Kidney (tissue), 14 donors: Measurements from ENCODE around the gene ARFGAP3. TPM values are rescaled to one million over a fixed set of nuclear protein-coding genes. Genes with fewer than 3 reads are reported as not detected.
"Not testable (repeated sequence)": the region's sequence is repeated elsewhere in the genome, so short reads cannot be mapped to it uniquely, and the experiment has no call there.

Experiments used
- DNase-seq, 5 donors: peaks; one replicate each; pipeline ENCODE4 v3.0.0-alpha.2; 2013 to 2020
- FAIRE-seq: peaks from 2 replicates; lab custom pipeline; 2012; peaks lifted over from hg19 to GRCh38; lab: Jason Lieb, UNC
- H3K27ac ChIP-seq, 2 donors: one replicate each; pipeline ENCODE4 v1.7.0; 2013; ENCODE audit warnings: low read depth in 2 of 2, low read length in 2 of 2, inconsistent platforms in 1 of 2
- H3K27me3 ChIP-seq: one replicate; pipeline ENCODE4 v1.7.1; 2013; ENCODE audit warnings: low read length, inconsistent platforms; ENCODE audit not compliant: control insufficient read depth, insufficient read depth
- H3K36me3 ChIP-seq, 3 donors: one replicate each; pipeline versions ENCODE4 v1.7.0 to v1.7.1; 2013; ENCODE audit warnings: low read length in 3 of 3, control low read depth in 1 of 3, inconsistent platforms in 1 of 3; ENCODE audit not compliant: insufficient read depth in 3 of 3, control insufficient read depth in 2 of 3
- H3K4me1 ChIP-seq, 3 donors: one replicate each; pipeline versions ENCODE4 v1.7.0 to v1.7.1; 2013; ENCODE audit warnings: low read length in 3 of 3, inconsistent platforms in 1 of 3, low read depth in 1 of 3; ENCODE audit not compliant: control insufficient read depth in 2 of 3, insufficient read depth in 2 of 3
- H3K4me3 ChIP-seq, 3 donors: one replicate each; pipeline versions ENCODE4 v1.7.0 to v1.8.1; 2013; ENCODE audit warnings: low read length in 3 of 3, control low read depth in 1 of 3, inconsistent platforms in 1 of 3
- H3K9ac ChIP-seq, 3 donors: one replicate each; pipeline versions ENCODE4 v1.7.0 to v1.7.1; 2013; ENCODE audit warnings: low read length in 3 of 3, control low read depth in 1 of 3, inconsistent platforms in 1 of 3
- H3K9me3 ChIP-seq, 3 donors: one replicate each; pipeline versions ENCODE4 v1.7.0 to v1.7.1; 2013; ENCODE audit warnings: low read length in 3 of 3, control low read depth in 1 of 3, inconsistent platforms in 1 of 3; ENCODE audit not compliant: control insufficient read depth in 2 of 3, insufficient read depth in 1 of 3
- intact Hi-C: fragments of 100-400 bp; cut with DNase I; formaldehyde crosslinking; loops from one replicate; pipeline ENCODE4 v1.11.1; 2022
- polyA plus RNA-seq: library from polyadenylated mRNA; stranded (reverse); fragments of 350-450 nt; fragmentation: Illumina TruSeq; extraction: RNeasy Lipid Tissue Mini Kit (QIAGEN cat#74804); gene quantifications from one replicate; pipeline ENCODE4 v1.2.3, GENCODE V29; 2014; ENCODE audit warnings: low read depth, low replicate concordance; ENCODE audit not compliant: insufficient read depth
- total RNA-seq: library from RNA; stranded (reverse); fragmentation: NEBNext Ultra II Directional; extraction: Animal tissue kit (Norgen Biotek cat#: 25700); gene quantifications from one replicate; pipeline ENCODE4 v1.2.1, GENCODE V29; 2021
- TF ChIP-seq, protein P1 (sequence below): IDR thresholded peaks from 3 replicates; pipeline ENCODE4 v1.5.1; 2012; ENCODE audit warnings: mild to moderate bottlenecking, moderate library complexity, borderline replicate concordance; ENCODE audit not compliant: insufficient read depth; ENCODE audit errors: extremely low read depth
- donor health status: control.
- donor health status: control.
- donor health status: control.
- donor health status: control.
- donor health status: control.
- donor health status: DM: yes; HTN: yes; CAD: no.
- donor health status: Normal renal cell carcinoma (clear cell type).

The ARFGAP3 gene
- total and polyA plus RNA-seq, 2 donors from 2014 or later = 29.9 to 97.3 TPM

DNA sequence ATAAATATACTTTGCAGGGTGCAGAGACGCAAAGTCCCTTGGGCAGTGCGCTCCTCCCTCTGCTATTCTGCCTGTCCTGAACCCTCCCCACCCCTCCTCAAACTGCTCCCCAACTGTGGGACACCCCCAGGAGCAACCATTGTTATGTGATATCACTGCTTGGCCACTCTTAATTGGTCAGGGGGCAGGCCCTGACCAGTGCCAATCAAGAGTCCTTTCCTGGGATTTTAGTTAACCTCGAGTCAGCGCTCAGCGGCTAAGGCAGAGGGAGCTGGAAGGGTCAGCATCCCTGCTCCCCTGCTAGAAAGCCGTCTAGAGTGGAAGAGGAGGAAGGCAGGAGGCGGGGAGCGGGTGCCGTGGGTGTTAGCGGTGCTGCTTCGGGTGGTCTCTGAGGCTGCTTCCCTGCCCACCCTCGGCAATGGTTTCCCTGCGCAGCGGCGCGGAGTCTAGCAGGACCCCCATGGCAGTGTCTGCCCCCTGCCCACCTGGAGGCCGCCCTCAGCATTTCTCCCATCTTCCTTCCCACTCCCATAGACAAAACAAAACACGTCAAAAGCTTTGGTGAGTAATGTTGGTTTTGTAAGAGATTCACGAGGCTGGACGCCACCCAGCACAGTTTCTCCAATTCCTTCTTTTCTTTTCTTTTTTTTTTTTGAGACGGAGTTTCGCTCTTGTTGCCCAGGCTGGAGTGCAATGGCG is 98.0 kb downstream of the ARFGAP3 start:
- no peak for FAIRE-seq
- TF ChIP-seq, protein P1, sequence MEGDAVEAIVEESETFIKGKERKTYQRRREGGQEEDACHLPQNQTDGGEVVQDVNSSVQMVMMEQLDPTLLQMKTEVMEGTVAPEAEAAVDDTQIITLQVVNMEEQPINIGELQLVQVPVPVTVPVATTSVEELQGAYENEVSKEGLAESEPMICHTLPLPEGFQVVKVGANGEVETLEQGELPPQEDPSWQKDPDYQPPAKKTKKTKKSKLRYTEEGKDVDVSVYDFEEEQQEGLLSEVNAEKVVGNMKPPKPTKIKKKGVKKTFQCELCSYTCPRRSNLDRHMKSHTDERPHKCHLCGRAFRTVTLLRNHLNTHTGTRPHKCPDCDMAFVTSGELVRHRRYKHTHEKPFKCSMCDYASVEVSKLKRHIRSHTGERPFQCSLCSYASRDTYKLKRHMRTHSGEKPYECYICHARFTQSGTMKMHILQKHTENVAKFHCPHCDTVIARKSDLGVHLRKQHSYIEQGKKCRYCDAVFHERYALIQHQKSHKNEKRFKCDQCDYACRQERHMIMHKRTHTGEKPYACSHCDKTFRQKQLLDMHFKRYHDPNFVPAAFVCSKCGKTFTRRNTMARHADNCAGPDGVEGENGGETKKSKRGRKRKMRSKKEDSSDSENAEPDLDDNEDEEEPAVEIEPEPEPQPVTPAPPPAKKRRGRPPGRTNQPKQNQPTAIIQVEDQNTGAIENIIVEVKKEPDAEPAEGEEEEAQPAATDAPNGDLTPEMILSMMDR = no peak
- H3K4me3 ChIP-seq = no peak overlapping the region
- H3K36me3 ChIP-seq = no peaks in the 10 kb centered on the region
- intact Hi-C loops = no loop called here
- H3K4me1 ChIP-seq = no peaks in the 10 kb centered on the region
- H3K9ac ChIP-seq = no peak overlapping the region
- H3K9me3 ChIP-seq = no peaks in the 10 kb centered on the region
- no peaks in the 10 kb centered on the region for H3K27me3 ChIP-seq
- no peak overlapping the region for H3K27ac ChIP-seq
- no peak for DNase-seq

DNA sequence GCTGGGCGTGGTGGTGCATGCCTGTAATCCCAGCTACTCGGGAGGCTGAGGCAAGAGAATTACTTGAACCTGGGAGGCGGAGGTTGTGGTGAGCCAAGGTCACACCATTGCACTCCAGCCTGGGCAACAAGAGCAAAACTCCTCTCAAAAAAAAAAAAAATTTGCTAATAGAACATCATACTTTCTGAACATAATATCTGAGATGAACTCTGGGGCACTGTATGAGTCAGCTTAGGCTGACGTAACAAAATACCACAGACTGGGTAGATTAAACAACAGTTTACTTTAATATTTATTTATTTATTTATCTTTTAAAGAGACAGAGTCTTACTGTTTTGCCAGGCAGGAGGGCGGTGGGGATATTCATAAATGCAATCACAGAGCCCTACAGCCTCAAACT is 101.5 kb downstream of the ARFGAP3 start:
- H3K9me3 ChIP-seq, H3K9ac ChIP-seq, DNase-seq, H3K4me3 ChIP-seq, H3K27ac ChIP-seq, H3K4me1 ChIP-seq, FAIRE-seq, intact Hi-C loops, H3K27me3 ChIP-seq, H3K36me3 ChIP-seq: not testable (repeated sequence)

DNA sequence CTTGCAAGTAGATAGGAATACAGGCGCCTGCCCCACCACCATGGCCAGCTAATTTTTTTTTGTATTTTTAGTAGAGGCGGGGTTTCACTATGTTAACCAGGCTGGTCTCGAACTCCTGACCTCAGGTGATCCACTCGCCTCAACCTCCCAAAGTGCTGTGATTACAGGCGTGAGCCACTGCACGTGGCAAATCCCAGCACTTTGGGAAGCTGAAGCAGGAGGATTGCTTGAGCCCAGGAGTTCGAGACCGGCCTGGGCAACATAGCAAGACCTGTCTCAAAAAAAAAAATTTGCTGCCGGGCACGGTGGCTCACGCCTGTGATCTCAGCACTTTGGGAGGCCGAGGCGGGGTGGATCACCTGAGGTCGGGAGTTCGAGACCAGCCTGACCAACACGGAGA is 102.0 kb downstream of the ARFGAP3 start:
- H3K27me3 ChIP-seq = not testable (repeated sequence)

DNA sequence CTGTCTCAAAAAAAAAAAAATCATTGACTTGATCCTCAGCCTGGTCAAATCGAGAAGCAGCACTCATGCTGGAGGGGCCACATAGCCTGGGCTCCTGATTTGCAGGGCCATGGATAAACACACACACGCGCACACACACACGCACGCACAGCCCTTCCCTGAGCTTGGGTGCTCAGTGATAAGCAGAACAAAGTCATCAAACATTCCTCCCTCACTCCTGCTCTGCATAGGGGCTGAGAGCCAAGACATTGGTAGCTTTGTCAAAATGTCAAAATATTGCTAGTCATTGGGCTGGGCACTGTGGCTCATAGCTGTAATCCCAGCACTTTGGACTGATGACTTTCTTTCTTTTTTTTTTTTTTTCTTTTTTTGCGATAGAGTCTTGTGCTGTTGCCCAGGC is 102.4 kb downstream of the ARFGAP3 start:
- TF ChIP-seq, protein P1 = no peak
- no peak for DNase-seq
- H3K36me3 ChIP-seq = no peaks in the 10 kb centered on the region

More for the DNA sequence above, 102.0 kb downstream of the ARFGAP3 start:
- H3K9ac ChIP-seq, H3K9me3 ChIP-seq, H3K27ac ChIP-seq, intact Hi-C loops, H3K4me1 ChIP-seq, H3K36me3 ChIP-seq, H3K4me3 ChIP-seq, FAIRE-seq, DNase-seq: not testable (repeated sequence)

More for the DNA sequence above, 102.4 kb downstream of the ARFGAP3 start:
- Histone ChIP-seq H3K9ac (no peak overlapping the region), H3K27ac (no peak overlapping the region), H3K4me3 (no peak overlapping the region), H3K4me1 (peaks cover 0 to 2% (median 0%) of the 10 kb centered on the region in 3 donors), H3K9me3 (no peaks in the 10 kb centered on the region), H3K27me3 (no peaks in the 10 kb centered on the region)
- FAIRE-seq = no peak
- intact Hi-C loops = no loop called here
